Testis (tissue), 3 donors: ENCODE data around the gene S100A14. TPM values are rescaled to one million over a fixed set of nuclear protein-coding genes. Genes with fewer than 3 reads are reported as not detected.
A peak's percentile ranks its signal among the peaks of the same experiment; 100 is the strongest.

Experiments used
- DNase-seq: peaks from one replicate; pipeline ENCODE4 v3.0.0-alpha.2; 2019
- H3K27ac ChIP-seq, 2 donors: fragments of 200-600 bp; sonication (generic); one replicate each; pipeline ENCODE4 v1.5.1; 2019
- H3K27me3 ChIP-seq: fragments of 200-600 bp; sonication (generic); one replicate; pipeline ENCODE4 v1.5.1; 2019
- H3K36me3 ChIP-seq: fragments of 200-600 bp; sonication (generic); one replicate; pipeline ENCODE4 v1.5.1; 2017; ENCODE audit warnings: low read depth; ENCODE audit errors: missing control alignments
- H3K4me1 ChIP-seq: fragments of 200-600 bp; sonication (generic); one replicate; pipeline ENCODE4 v1.5.1; 2019
- H3K4me3 ChIP-seq, 2 donors: fragments of 200-600 bp; sonication (generic); one replicate each; pipeline ENCODE4 v1.5.1; 2017 to 2019
- H3K9me3 ChIP-seq: fragments of 200-600 bp; sonication (generic); one replicate; pipeline ENCODE4 v1.5.1; 2017
- CTCF ChIP-seq, 3 experiments: fragments of 450-650 bp in 2 of 3; fragments of 200-600 bp in 1 of 3; sonication (generic) in 1 of 3; IDR thresholded peaks; one replicate each; pipeline ENCODE4 v1.5.1; 2016 to 2019; ENCODE audit warnings: antibody characterized with exemption in 3 of 3, mild to moderate bottlenecking in 2 of 3, moderate library complexity in 1 of 3
- POLR2A ChIP-seq: fragments of 450-650 bp; IDR thresholded peaks from one replicate; pipeline ENCODE4 v1.6.1; 2017; ENCODE audit warnings: antibody characterized with exemption, mild to moderate bottlenecking, moderate library complexity
- WGBS, 2 donors: methylation state at CpG; one replicate each; pipeline ENCODE4 v1.1.5; 2018; 5-methylcytosine and 5-hydroxymethylcytosine counted together
- intact Hi-C: fragments of 100-400 bp; cut with DNase I; formaldehyde crosslinking; loops from one replicate; pipeline ENCODE4 v1.15.1; 2023; ENCODE audit warnings: low total_unique reads
- polyA plus RNA-seq: library from polyadenylated mRNA; stranded (reverse); fragments of 350-450 nt; fragmentation: Illumina TruSeq; extraction: RNeasy Lipid Tissue Mini Kit (QIAGEN cat#74804); gene quantifications from one replicate; pipeline ENCODE4 v1.2.3, GENCODE V29; 2014; ENCODE audit warnings: low read depth, low replicate concordance; ENCODE audit not compliant: insufficient read depth
- total RNA-seq, 2 donors: library from RNA; depleted of rRNA; stranded (reverse); fragments of >200 nt; gene quantifications; one replicate each; pipeline ENCODE4 v1.2.3, GENCODE V29; 2016

Gene S100A14
- total and polyA plus RNA-seq, 3 donors from 2014 or later: 1.6 TPM; not detected in 2

GRCh38 chr1:153610334-153610733 lies 5.8 kb downstream of the S100A14 start:
- TF ChIP-seq CTCF (IDR thresholded peaks at IDR 0.05) (no peak), POLR2A (no peak)
- Histone ChIP-seq H3K9me3 (no peaks in the 10 kb centered on the region), H3K27me3 (no peaks in the 10 kb centered on the region), H3K36me3 (no peaks in the 10 kb centered on the region), H3K27ac (peak overlapping the region; percentile 64 to 80), H3K4me1 (peaks cover 45% of the 10 kb centered on the region), H3K4me3 (no peak overlapping the region)
- no peak for DNase-seq
- intact Hi-C loops: no loop called here
- 47 to 57% methylated on average over 4 of the region's 4 CpGs for WGBS, 2 donors

- intact Hi-C loops: no loop called here
- 49 to 74% methylated on average over 6 of the region's 6 CpGs for WGBS, 2 donors
- Histone ChIP-seq H3K4me3 (no peak overlapping the region), H3K9me3 (no peaks in the 10 kb centered on the region), H3K4me1 (peaks cover 45% of the 10 kb centered on the region), H3K27me3 (no peaks in the 10 kb centered on the region), H3K36me3 (no peaks in the 10 kb centered on the region), H3K27ac (peak overlapping the region; percentile 64 to 80)
- TF ChIP-seq CTCF (IDR thresholded peaks at IDR 0.05): no peak
- TF ChIP-seq POLR2A: no peak
- no peak for DNase-seq
Measured at GRCh38 chr1:153609585-153609907, 6.6 kb downstream of the S100A14 start.

- TF ChIP-seq POLR2A (no peak), CTCF (IDR thresholded peaks at IDR 0.05) (no peak)
- Histone ChIP-seq H3K27me3 (no peaks in the 10 kb centered on the region), H3K36me3 (no peaks in the 10 kb centered on the region), H3K27ac (peak overlapping the region; percentile 64 to 80), H3K4me3 (peak overlapping the region in 1 of 2 donors; percentile 43), H3K4me1 (peaks cover 45% of the 10 kb centered on the region), H3K9me3 (no peaks in the 10 kb centered on the region)
- intact Hi-C loops: no loop called here
- 61 to 72% methylated on average over 16 to 19 of the region's 19 CpGs for WGBS, 2 donors
- peak; percentile 93 for DNase-seq
Measured at GRCh38 chr1:153608742-153609584, 7.2 kb downstream of the S100A14 start.

GRCh38 chr1:153608089-153608682 lies 7.9 kb downstream of the S100A14 start:
- intact Hi-C loops: no loop called here
- Histone ChIP-seq H3K4me1 (peaks cover 42% of the 10 kb centered on the region), H3K27ac (peak overlapping the region; percentile 64 to 80), H3K27me3 (no peaks in the 10 kb centered on the region), H3K36me3 (no peaks in the 10 kb centered on the region), H3K9me3 (no peaks in the 10 kb centered on the region), H3K4me3 (no peak overlapping the region)
- no peak for TF ChIP-seq CTCF (IDR thresholded peaks at IDR 0.05)
- TF ChIP-seq POLR2A: no peak
- WGBS, 2 donors: 63 to 80% methylated on average over 3 to 7 of the region's 7 CpGs
- peak; percentile 32 for DNase-seq
